Stimulated activated CD8-positive, alpha-beta memory T cell treated with anti-CD3 and anti-CD28 coated beads, Interleukin-4, amount 100 ng/mL, for 24 hours (primary cell): Measurements from ENCODE around the gene AGTPBP1.

Source experiments
- DNase-seq: peaks from one replicate; pipeline ENCODE4 v3.0.0-alpha.2; 2020; ENCODE audit warnings: low read depth

Gene AGTPBP1

DNA sequence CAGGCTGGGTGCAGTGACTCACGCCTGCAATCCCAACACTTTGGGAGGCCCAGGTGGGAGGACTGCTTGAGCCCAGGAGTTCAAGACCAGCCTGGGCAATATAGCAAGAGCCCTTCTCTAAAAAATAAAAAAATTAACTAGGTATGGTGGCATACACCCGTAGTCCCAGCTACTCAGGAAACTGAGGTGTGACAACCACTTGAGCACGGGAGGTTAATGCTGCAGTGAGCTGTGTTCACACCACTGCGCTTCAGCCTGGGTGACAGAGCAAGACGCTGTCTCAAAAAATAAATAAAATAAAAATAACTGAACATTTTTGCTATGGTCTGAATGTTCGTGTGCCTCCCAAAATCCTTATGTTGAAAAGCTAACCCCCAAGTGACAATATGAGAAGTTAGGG lies 24.5 kb downstream of the AGTPBP1 start:
- no peak for DNase-seq

DNA sequence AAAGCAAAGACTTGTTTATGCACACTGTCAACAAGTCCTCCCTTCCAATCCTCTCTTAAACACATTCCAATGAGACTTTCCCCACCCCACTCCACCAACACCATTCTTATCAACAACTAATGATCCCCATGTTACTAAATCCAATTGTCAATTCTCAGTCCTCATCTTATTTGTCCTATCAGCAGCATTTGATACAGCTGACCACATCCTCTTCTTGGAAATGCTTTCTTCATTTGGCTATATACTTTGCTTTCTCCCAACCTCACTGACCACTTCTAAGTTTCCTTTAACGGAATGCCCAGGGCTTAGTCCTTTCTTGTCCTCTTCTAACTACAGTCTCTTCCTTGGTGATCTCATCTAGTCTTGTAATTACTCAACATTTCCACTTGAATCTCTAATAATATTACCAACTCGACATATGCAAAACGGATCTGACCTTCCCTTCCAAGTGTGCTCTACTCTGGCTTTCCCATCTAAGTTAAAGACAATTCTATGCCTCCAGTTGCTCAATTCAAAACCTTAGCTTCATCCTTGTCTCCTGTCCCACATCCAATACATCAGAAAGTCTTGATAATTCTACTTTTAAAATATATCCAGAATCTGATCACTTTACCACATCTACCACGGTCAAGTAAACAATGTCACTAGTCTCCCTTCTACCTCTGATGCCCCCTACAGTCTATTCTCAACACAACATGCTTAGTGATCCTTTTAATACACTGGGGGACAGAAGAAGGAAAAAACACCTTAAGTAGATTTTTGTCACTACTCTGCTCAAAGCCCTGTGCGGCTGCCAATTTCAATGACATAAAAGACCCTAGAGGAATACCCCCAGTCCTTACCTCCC lies 25.5 kb downstream of the AGTPBP1 start:
- DNase-seq: no peak

DNA sequence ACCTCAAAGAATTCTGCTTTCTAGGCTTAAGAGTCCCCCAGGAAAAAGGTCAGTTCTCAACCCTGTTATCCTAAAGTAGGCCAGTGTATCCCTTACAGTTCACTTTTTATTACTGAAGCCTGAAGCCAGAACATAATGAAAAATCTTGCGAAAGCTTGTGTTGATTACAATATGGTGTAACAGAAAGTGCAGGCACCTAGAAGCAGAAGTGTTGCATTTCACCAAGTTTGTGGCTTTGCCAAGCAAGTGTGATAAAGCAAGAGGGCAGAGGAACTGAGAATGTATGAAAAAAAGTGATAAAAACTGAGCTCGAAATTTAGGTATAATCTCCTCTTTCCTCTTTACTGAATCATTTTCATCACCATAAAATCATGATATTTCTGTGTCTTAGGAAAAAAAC lies 26.2 kb downstream of the AGTPBP1 start:
- no peak for DNase-seq

- no peak for DNase-seq
Measured at GRCh38 chr9:85713897-85714296, 27.9 kb downstream of the AGTPBP1 start.

DNA sequence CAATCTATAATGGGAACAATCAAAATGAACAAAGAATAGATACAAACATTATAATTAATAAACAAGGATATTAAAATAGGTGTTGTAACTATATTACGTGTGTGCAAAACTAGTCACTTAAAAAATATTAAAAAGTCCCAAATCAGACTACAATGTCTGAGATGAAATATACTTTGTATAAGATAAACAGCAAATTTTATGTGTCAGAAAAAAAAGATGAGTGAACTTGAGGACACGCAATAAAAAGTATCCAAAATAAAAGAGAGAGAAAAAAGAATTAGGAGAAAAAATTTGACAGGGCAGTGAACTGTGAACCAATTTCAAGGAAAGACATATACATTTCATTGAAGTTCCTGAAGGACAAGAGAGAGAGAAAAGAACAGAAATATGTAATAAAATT lies 37.0 kb downstream of the AGTPBP1 start:
- DNase-seq: no peak

- no peak for DNase-seq
Measured at GRCh38 chr9:85703398-85703797, 38.4 kb downstream of the AGTPBP1 start.

DNA sequence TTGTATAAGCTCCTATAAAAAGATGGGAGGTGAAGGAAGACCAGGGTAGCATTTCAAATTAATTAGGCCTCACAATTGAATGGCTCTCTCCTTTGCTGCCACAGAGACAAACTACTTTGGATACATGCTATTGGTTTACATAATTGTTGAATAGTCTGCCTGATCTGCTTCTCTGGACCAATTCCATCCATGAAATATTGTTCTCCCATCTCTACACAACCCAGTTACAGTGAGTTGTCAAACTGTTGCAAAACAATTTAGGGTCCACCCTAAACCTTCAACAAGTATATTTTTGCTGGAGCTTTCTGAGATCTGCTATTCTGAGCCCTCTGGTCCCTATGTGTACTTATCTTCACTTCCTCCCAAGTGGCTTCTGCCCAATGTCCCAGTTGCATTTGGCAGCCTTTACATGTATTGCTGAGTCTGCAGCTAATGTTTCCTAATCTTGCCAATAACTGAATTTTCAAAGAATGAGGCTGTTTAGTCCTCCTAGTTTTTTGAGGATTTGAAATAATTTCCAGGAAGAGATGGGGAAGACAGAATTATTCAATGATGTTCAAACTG lies 38.9 kb downstream of the AGTPBP1 start:
- DNase-seq: no peak

GRCh38 chr9:85702191-85702590 lies 39.6 kb downstream of the AGTPBP1 start:
- DNase-seq: no peak

GRCh38 chr9:85700330-85700729 lies 41.4 kb downstream of the AGTPBP1 start:
- DNase-seq: no peak

- no peak for DNase-seq
Measured at GRCh38 chr9:85688361-85688760, 53.4 kb downstream of the AGTPBP1 start.

- DNase-seq: no peak
Measured at GRCh38 chr9:85685081-85685480, 56.7 kb downstream of the AGTPBP1 start.

GRCh38 chr9:85676790-85677189 lies 65.0 kb downstream of the AGTPBP1 start:
- no peak for DNase-seq

DNA sequence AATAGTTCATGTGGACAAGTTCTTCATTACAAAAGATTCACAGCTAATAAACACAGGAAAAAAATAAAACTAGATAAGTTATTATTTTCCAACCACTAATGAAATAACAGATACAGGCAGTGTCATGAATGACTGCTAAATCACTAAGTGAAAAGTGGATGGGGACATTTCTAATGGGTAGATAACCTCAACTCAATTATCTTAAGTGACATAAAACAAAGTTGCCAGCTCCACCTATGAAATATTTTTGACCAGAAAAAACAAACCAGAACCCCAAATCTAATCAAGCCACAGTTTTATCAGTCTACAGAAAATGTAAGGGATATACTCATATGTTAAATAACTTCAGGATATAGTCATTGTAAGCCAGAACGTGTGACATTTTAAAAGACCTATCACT lies 74.4 kb downstream of the AGTPBP1 start:
- DNase-seq: no peak

GRCh38 chr9:85666086-85666485 lies 75.7 kb downstream of the AGTPBP1 start:
- DNase-seq: no peak

DNA sequence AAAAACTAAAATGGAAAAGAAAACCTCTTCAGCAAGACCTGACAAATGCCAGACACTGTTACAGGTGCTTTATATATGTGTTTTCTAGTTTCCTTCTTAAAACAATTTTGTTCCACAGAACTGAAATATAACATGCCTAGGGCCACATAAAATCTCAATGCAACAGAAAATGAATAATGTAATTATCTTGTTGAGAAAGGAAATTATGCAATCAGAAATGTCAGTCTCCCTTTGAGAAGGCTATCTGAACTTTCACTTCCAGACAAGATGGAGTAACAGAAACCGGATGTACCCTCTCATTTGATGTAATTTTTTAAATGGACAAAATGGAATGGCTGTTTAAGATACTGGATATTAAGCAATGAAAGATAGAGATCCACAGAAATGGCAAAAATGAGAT lies 79.2 kb downstream of the AGTPBP1 start:
- no peak for DNase-seq

- DNase-seq: no peak
Measured at GRCh38 chr9:85658716-85659115, 83.0 kb downstream of the AGTPBP1 start.

DNA sequence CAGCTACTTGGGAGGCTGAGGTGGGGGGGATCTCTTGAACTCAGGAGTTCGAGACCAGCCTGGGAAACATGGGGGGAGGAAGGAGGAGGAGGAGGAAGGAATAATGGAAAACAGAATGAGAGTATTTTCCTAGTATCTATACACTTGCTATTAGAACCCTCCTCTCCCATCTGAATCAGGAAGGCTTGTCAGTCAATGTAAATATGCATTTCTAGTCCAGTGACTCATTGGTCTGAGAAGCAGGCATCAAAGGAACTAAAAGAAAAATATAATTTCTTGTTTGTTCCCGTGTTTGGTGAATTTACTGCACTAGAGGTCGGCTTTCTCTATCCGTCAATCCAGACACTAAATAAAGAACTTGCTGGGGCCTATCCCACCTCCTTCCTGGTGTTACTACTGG lies 88.6 kb downstream of the AGTPBP1 start:
- no peak for DNase-seq

DNA sequence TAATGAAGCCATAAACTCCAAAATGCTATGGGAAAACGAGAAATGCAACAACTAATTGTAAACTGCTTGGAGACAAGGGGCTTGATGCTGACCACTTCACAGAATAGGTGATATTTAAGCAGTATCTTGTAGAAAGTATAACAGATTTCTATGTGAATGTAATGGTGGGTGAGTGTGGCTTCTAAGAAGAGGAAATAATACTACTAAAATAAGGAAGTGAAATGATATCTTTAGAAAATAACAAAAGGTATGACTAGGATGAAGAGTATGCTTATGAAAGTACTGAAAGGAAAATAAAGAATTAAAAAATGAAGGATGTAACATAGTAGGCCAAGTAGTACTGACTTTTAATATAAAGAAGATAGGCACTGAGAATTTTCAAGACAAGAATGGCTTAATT lies 94.2 kb downstream of the AGTPBP1 start:
- no peak for DNase-seq

- DNase-seq: no peak
Measured at GRCh38 chr9:85645909-85646627, 95.7 kb downstream of the AGTPBP1 start.

DNA sequence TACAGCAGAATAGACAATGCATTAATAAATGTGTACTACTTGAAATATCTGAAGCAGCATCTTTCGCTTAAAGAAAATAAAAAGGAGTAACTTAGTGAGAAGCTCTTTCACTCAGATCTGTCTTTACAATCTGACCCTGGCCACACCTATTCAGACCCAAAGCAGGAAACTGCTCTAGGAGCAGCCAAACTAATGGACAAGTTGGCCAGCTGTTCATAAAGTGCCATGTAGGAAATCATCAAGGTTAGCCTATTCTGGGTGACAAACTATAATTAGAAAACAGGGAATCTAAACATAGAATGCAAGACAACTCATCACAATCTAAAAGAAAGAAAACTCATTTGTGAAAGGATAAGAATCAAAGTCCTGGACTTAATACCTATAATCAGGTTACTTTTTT lies 101.3 kb downstream of the AGTPBP1 start:
- no peak for DNase-seq

DNA sequence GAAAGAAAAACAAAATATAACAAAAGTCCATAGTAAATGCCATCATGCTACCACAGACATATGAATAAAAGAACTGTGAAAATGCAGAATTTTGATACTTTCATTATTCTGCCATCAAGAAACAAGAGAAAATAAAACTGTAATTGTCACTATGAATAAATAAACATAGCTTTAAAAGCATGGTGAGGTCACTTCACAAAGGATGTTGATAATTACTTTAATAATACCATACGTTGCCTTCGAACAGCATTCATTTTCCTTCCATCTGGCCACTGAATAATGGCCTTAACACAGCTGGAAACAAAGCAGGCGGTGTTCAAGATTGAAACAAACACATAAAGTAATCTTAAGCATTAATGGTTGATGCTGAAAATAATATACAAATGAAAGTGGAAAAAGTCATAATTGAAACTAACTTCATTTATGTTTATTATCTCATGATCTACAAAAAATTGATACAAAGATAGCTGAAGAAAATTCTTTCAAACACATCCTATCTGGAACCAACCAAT lies 102.0 kb downstream of the AGTPBP1 start:
- DNase-seq: no peak

GRCh38 chr9:85631809-85632208 lies 109.9 kb downstream of the AGTPBP1 start:
- DNase-seq: no peak

GRCh38 chr9:85630676-85631075 lies 111.1 kb downstream of the AGTPBP1 start:
- DNase-seq: no peak
